K562 (cell line): ENCODE results near the gene GLOD4. TPM values are rescaled to one million over a fixed set of nuclear protein-coding genes. Genes with fewer than 3 reads are reported as not detected.

Experiments used
- ATAC-seq: fragments of 200-7000 bp; cut with Tn5 transposase; 3 replicates; pipeline ENCODE4 v1.9.1; 2020; ENCODE audit warnings: moderate library complexity
- BruUV-seq: library from RNA; stranded (reverse); fragments of 400-500 nt; replicated peaks from 2 replicates; lab custom pipeline; 2021; lab: Mats Ljungman, UMichigan
- CTCF ChIA-PET: fragments of 300-600 bp; formaldehyde crosslinking; extraction: SDS; loops from one replicate; lab custom pipeline; 2021; ENCODE audit warnings: low intra/inter-chr PET ratio; lab: Yijun Ruan, JAX
- POLR2A ChIA-PET: fragments of 300-600, 350-650 bp; sonication (Branson Sonifier 250); formaldehyde crosslinking; extraction: SDS; loops from one replicate; lab custom pipeline; 2021; ENCODE audit warnings: antibody characterized with exemption, inconsistent platforms; lab: Yijun Ruan, JAX
- DNase-seq, 4 experiments: peaks; one replicate each; pipeline versions ENCODE4 v3.0.0 to v3.0.0-alpha.2; 2011 to 2018; ENCODE audit warnings: low spot score in 3 of 4, mixed read lengths in 3 of 4; ENCODE audit errors: extremely low read depth in 1 of 4
- FAIRE-seq: peaks from 2 replicates; lab custom pipeline; 2011; peaks lifted over from hg19 to GRCh38; lab: Jason Lieb, UNC
- H2AFZ ChIP-seq: 2 replicates; pipeline ENCODE4 v1.6.0; 2011; ENCODE audit warnings: low read depth, low read length, control low read depth, inconsistent platforms
- H3K27ac ChIP-seq: fragments of 200-600 bp; 3 replicates; pipeline ENCODE4 v1.8.0; 2011; ENCODE audit warnings: low read depth, mild to moderate bottlenecking, control low read depth, inconsistent platforms, low read length, moderate library complexity, mixed read lengths; ENCODE audit errors: extremely low read depth
- H3K27me3 ChIP-seq, 2 experiments: fragments of 300-600 bp in 1 of 2; 2 replicates in 1 of 2; 3 replicates in 1 of 2; pipeline versions ENCODE4 v1.6.0 to v1.8.0; 2011; ENCODE audit warnings: inconsistent platforms in 2 of 2, low read length in 2 of 2, mild to moderate bottlenecking in 1 of 2, mixed read lengths in 1 of 2, moderate library complexity in 1 of 2; ENCODE audit not compliant: control insufficient read depth in 2 of 2, insufficient read depth in 2 of 2
- H3K36me3 ChIP-seq: fragments of 300-600 bp; 3 replicates; pipeline ENCODE4 v1.8.0; 2011; ENCODE audit warnings: mild to moderate bottlenecking, low read length, inconsistent platforms; ENCODE audit not compliant: control insufficient read depth, insufficient read depth
- H3K4me1 ChIP-seq, 2 experiments: fragments of 200-600 bp in 1 of 2; replicated peaks in 1 of 2; 2 replicates in 1 of 2; 3 replicates in 1 of 2; pipeline versions ENCODE4 v1.5.1 to v1.8.0; 2011; ENCODE audit warnings: inconsistent platforms in 2 of 2, low read length in 2 of 2, mild to moderate bottlenecking in 1 of 2, mixed read lengths in 1 of 2, moderate library complexity in 1 of 2; ENCODE audit not compliant: control insufficient read depth in 2 of 2, insufficient read depth in 2 of 2
- H3K4me2 ChIP-seq: 2 replicates; pipeline ENCODE4 v1.6.1; 2011; ENCODE audit warnings: low read length, control low read depth, inconsistent platforms, mixed read lengths; ENCODE audit not compliant: insufficient read depth
- H3K4me3 ChIP-seq: fragments of 200-600 bp; sonication (generic), shearing (Covaris generic); 2 replicates; pipeline ENCODE4 v1.5.1; 2016; ENCODE audit warnings: control low read depth, inconsistent platforms
- H3K79me2 ChIP-seq: fragments of 200-600 bp; 3 replicates; pipeline ENCODE4 v1.8.0; 2011; ENCODE audit warnings: low read length, inconsistent platforms; ENCODE audit not compliant: control insufficient read depth, insufficient read depth
- H3K9ac ChIP-seq, 2 experiments: 2 replicates each; pipeline versions ENCODE4 v1.6.0 to v1.6.1; 2011; ENCODE audit warnings: low read depth in 2 of 2, low read length in 2 of 2, control low read depth in 1 of 2, inconsistent platforms in 1 of 2, mild to moderate bottlenecking in 1 of 2, mixed read lengths in 1 of 2; ENCODE audit not compliant: insufficient read depth in 1 of 2
- H3K9me1 ChIP-seq: one replicate; pipeline ENCODE4 v1.6.0; 2011; ENCODE audit warnings: inconsistent platforms, mild to moderate bottlenecking, low read length, moderate library complexity; ENCODE audit not compliant: control insufficient read depth, insufficient read depth
- H3K9me3 ChIP-seq: replicated peaks from 2 replicates; pipeline ENCODE4 v1.5.1; 2011; ENCODE audit warnings: low read depth, low read length, inconsistent platforms; ENCODE audit not compliant: control insufficient read depth, insufficient read depth
- H4K20me1 ChIP-seq: replicated peaks from 2 replicates; pipeline ENCODE4 v1.6.1; 2011; ENCODE audit warnings: low read length, inconsistent platforms, mixed read lengths; ENCODE audit not compliant: control insufficient read depth, insufficient read depth
- CBX2 ChIP-seq: fragments of 200-600 bp; sonication (generic); IDR thresholded peaks from one replicate; pipeline ENCODE4 v1.6.1; 2012; ENCODE audit warnings: mild to moderate bottlenecking, low read length, inconsistent platforms; ENCODE audit not compliant: insufficient read depth, poor library complexity, severe bottlenecking
- HIVEP1 ChIP-seq: fragments of 250-450 bp; sonication (Bioruptor Pico); IDR thresholded peaks from 2 replicates; pipeline ENCODE4 v1.4.0; 2020; ENCODE audit warnings: mild to moderate bottlenecking
- POLR2G ChIP-seq: fragments of 200-400 bp; formaldehyde crosslinking; IDR thresholded peaks from 2 replicates; pipeline ENCODE4 v1.6.1; 2017; ENCODE audit warnings: low read depth, mild to moderate bottlenecking, antibody characterized with exemption, low read length, moderate library complexity
- TBL1XR1 ChIP-seq, 2 experiments: IDR thresholded peaks; 2 replicates each; pipeline ENCODE4 v1.6.1; 2012; ENCODE audit warnings: improper control_type of control experiment in 2 of 2, low read length in 2 of 2, mild to moderate bottlenecking in 1 of 2
- WGBS: fragments of 100-300 bp; shearing (Covaris generic); methylation state at CpG from one replicate; pipeline ENCODE4 v1.1.6; 2016; ENCODE audit warnings: low coverage, mixed read lengths; ENCODE audit not compliant: insufficient coverage; ENCODE audit errors: missing lambda C conversion rate; 5-methylcytosine and 5-hydroxymethylcytosine counted together
- in situ Hi-C: fragments of 300-500 bp; cut with MboI; formaldehyde crosslinking; loops from 4 replicates; pipeline ENCODE4 v1.15.0; 2018; ENCODE audit warnings: inconsistent platforms, mixed read lengths
- intact Hi-C: fragments of 100-400 bp; cut with micrococcal nuclease; formaldehyde crosslinking; loops from 2 replicates; pipeline ENCODE4 v1.14.2; 2022
- polyA plus RNA-seq, 8 experiments: library from polyadenylated mRNA; depleted of rRNA in 4 of 8; stranded (reverse) in 5 of 8; unstranded in 3 of 8; fragments of >200 nt; fragmentation: Nextera tagmentation in 2 of 8; fragmentation: Illumina TruSeq in 1 of 8; extraction: Ambion mirVana in 2 of 8; extraction: Trizol in 1 of 8; gene quantifications; 2 replicates each; pipeline versions ENCODE4 v1.2.1 to v1.2.3, GENCODE V29; 2011 to 2014; ENCODE audit warnings: inconsistent platforms in 1 of 8, missing spikeins in 1 of 8
- total RNA-seq, 7 experiments: library from RNA; depleted of rRNA in 6 of 7; stranded (reverse); fragments of >200 nt in 6 of 7; fragmentation: Illumina TruSeq in 2 of 7; extraction: Trizol in 2 of 7; gene quantifications; 2 replicates each; pipeline versions ENCODE4 v1.2.1 to v1.2.3, GENCODE V29; 2011 to 2021; ENCODE audit warnings: low replicate concordance in 1 of 7
- TF ChIP-seq, protein P1 (sequence below): sonication (generic); formaldehyde crosslinking; IDR thresholded peaks from 2 replicates; pipeline ENCODE4 v1.8.1; 2023; ENCODE audit warnings: mild to moderate bottlenecking, missing genetic modification reagents

Gene GLOD4
- total and polyA plus RNA-seq, 9 of the 15 experiments (the other 6 are each of a cell fraction or from before 2014, with no cell fraction given) = 52.0 to 109 (median 64.9) TPM

DNA sequence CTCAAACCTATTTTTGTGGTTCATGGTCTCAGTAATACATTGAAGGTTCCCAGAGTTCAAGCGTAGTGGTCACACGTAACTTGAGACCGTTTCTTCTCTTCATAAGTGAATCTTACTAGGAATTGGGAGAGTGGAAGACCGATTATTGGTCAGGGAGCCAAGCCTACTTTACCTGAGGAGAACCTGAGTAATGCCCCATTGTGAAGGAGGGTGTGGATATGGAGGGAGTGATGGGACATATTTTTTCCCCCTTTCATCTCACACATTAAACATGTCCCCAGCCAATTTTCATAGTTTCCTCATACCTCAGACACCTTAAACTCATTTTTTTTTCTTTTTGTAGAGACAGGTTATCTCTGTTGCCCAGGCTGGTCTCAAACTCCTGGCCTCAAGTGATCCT lies 38.9 kb downstream of the GLOD4 start (continued):
- TF ChIP-seq CBX2 = no peak
- no peak for TF ChIP-seq HIVEP1 (CRISPR knock-in tag)
- TF ChIP-seq, protein P1, sequence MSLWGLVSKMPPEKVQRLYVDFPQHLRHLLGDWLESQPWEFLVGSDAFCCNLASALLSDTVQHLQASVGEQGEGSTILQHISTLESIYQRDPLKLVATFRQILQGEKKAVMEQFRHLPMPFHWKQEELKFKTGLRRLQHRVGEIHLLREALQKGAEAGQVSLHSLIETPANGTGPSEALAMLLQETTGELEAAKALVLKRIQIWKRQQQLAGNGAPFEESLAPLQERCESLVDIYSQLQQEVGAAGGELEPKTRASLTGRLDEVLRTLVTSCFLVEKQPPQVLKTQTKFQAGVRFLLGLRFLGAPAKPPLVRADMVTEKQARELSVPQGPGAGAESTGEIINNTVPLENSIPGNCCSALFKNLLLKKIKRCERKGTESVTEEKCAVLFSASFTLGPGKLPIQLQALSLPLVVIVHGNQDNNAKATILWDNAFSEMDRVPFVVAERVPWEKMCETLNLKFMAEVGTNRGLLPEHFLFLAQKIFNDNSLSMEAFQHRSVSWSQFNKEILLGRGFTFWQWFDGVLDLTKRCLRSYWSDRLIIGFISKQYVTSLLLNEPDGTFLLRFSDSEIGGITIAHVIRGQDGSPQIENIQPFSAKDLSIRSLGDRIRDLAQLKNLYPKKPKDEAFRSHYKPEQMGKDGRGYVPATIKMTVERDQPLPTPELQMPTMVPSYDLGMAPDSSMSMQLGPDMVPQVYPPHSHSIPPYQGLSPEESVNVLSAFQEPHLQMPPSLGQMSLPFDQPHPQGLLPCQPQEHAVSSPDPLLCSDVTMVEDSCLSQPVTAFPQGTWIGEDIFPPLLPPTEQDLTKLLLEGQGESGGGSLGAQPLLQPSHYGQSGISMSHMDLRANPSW = no peak
- TF ChIP-seq, all 486 proteins: peak for 0

DNA sequence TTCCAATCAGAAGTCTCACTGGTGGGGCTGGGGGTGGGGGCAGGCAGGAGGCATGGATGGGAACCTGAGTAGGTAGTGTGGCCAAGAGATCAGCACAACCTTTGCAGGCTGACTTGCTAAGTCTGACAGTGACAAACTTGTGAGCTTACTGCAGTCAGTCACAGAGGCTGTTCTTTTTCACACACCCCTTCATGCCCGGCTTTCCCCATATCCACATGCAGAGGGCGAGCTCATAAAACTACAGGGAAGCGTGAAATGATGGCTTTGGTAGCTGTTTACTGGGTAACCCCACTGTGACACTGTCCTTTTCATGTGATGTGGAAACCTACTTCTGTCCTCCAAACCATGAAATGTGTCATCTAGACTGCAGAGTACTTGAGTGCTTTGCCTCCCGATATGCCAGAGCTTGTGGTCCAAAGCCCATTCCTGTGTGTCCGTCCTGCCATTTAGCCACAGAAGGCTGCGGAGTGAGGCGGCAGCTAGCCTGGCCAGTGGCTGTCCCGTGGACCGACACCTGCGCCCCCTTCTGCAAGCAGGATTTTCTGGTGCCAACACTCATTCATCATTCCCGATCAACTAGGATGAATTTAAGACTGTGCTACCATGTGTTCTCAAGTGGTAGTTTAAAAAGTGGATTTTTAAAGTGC lies 39.8 kb downstream of the GLOD4 start:
- Histone ChIP-seq H3K9me3 (no peaks in the 10 kb centered on the region), H3K4me2 (no peak overlapping the region), H3K36me3 (peaks cover 83% of the 10 kb centered on the region), H3K27ac (no peak overlapping the region), H3K9me1 (no peaks in the 10 kb centered on the region), H3K4me3 (no peak overlapping the region), H2AFZ (no peak overlapping the region), H3K27me3 (no peaks in the 10 kb centered on the region), H3K4me1 (peaks cover 0 to 4% of the 10 kb centered on the region in 2 experiments; a peak in 1 of 5 replicates), H3K9ac (0 out of 4 replicates have a peak overlapping the region, but pooled peaks of 1 of the 2 experiments have one; percentile 28), H4K20me1 (peaks cover 15% of the 10 kb centered on the region), H3K79me2 (peaks cover 21% of the 10 kb centered on the region)
- DNase-seq (no peak), ATAC-seq (no peak; the same call in 2 of the 3 replicates), FAIRE-seq (no peak)
- TF ChIP-seq POLR2G (peak; percentile 31; the same call in 1 of the 2 replicates), TBL1XR1 (IDR thresholded peaks at IDR 0.05; ENCODE audit: low read length in 2 of 2) (no peak)
- intact Hi-C loops (no loop called here), in situ Hi-C loops (no loop called here)
- BruUV-seq = no TSS peak
- 98% methylated on average over 11 of the region's 11 CpGs for WGBS
- ChIA-PET POLR2A (interaction anchor here (0.6 to 1.2 kb wide), 3 partner anchors 9 to 410 kb away, joined by 3 read pairs; no protein-coding TSS in a partner anchor), CTCF (no interaction called here)
